ENCODE results near the gene EHMT1. TPM values are rescaled to one million over a fixed set of nuclear protein-coding genes. Genes with fewer than 3 reads are reported as not detected.

EHMT1 gene
- polyA plus RNA-seq, 1 of the 3 experiments (the other 2 are of a cell fraction): 39.5 TPM

DNA sequence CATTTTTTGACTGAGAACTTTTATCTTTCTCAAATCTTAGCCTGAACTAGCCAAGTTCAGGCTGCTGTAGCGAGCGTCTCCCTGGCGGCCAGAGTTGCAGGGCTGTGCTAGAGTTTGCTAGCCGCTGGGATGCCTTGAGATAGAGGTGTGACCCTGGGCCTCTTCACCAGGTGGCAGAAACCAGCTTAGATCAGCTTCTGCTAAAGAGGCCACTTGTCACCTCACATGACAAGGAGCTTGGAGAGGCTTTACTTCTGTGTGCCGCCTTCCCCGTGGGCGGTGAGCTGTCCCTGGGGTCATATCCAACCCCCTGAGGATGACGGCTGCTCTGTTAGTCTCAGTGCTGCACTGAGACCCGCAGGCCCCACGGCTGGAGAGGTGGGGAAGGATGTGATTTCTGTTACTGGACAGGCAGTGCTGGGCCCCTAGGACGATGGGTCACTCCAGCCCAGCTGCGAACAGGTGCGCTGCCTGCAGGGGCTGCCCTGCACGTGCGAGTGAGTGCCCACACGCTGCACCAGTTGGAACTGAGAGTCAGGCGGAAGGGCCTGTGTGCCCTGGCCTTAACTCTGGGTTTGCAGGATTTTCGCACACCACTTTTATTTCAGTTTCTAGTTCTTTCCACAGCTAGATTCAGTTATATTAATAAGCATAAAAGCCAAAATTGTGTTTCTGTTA lies 63.8 kb downstream of the EHMT1 start:
- Histone ChIP-seq H3K9me3 (no peaks in the 10 kb centered on the region), H2AFZ (ENCODE audit: low read depth) (no peak overlapping the region), H3K27me3 (ENCODE audit: insufficient read depth) (no peaks in the 10 kb centered on the region), H3K4me2 (no peak overlapping the region), H3K4me1 (ENCODE audit: control insufficient read depth in 1 of 2, insufficient read depth in 2 of 2, low read depth in 1 of 2, low read length in 1 of 2) (peaks cover 5 to 6% of the 10 kb centered on the region in 2 experiments; a peak in 1 of 4 replicates), H3F3A (replicated peaks; ENCODE audit: insufficient read depth) (no peaks in the 10 kb centered on the region), H3K9ac (no peak overlapping the region), H3K9me2 (no peaks in the 10 kb centered on the region), H4K20me1 (ENCODE audit: insufficient read depth) (peaks cover 85% of the 10 kb centered on the region), H3K36me3 (replicated peaks in 1 of 2; ENCODE audit: control insufficient read depth in 1 of 2, insufficient read depth in 2 of 2, low read length in 1 of 2) (peaks cover 5 to 10% of the 10 kb centered on the region in 2 experiments), H3K27ac (ENCODE audit: low read depth in 2 of 2, low read length in 1 of 2) (no peak overlapping the region), H3K79me2 (ENCODE audit: insufficient read depth) (peaks cover 100% of the 10 kb centered on the region), H3K4me3 (ENCODE audit: low read depth in 2 of 2, low read length in 1 of 2) (no peak overlapping the region)
- POLR2A ChIA-PET: no interaction called here
- CTCF ChIA-PET: interaction anchor here (1.1 to 3.6 kb wide), 4 partner anchors 10 to 19 kb away, joined by 3 to 14 read pairs (median 4); no protein-coding TSS in a partner anchor
- no peak for DNase-seq
- 91% methylated on average over 17 of the region's 18 CpGs for WGBS (ENCODE audit: low lambda C conversion rate)
- TF ChIP-seq NRF1 (IDR thresholded peaks at IDR 0.05; ENCODE audit: low read depth, low read length) (no peak), POLR2AphosphoS5 (IDR thresholded peaks at IDR 0.05; ENCODE audit: low read depth, low read length) (no peak), TEAD4 (IDR thresholded peaks at IDR 0.05; ENCODE audit: borderline replicate concordance, insufficient read depth) (no peak), GATA2 (CRISPR knock-in tag; IDR thresholded peaks at IDR 0.05) (no peak), TAF1 (IDR thresholded peaks at IDR 0.05; ENCODE audit: borderline replicate concordance, low read depth, low read length) (no peak), FOSL2 (IDR thresholded peaks at IDR 0.05; ENCODE audit: borderline replicate concordance, low read depth) (no peak), SMC3 (IDR thresholded peaks at IDR 0.05; ENCODE audit: low read depth, low read length) (no peak), RFX5 (IDR thresholded peaks at IDR 0.05; ENCODE audit: low read length) (no peak), MEF2A (IDR thresholded peaks at IDR 0.05; ENCODE audit: borderline replicate concordance, low read depth) (no peak), CTCF (IDR thresholded peaks at IDR 0.05) (no peak), FOXM1 (IDR thresholded peaks at IDR 0.05; ENCODE audit: low read depth) (no peak), EZH2phosphoT487 (IDR thresholded peaks at IDR 0.05; ENCODE audit: borderline replicate concordance, low read depth) (no peak), NFIC (IDR thresholded peaks at IDR 0.05; ENCODE audit: borderline replicate concordance) (no peak), JUND (IDR thresholded peaks at IDR 0.05) (no peak), CHD2 (IDR thresholded peaks at IDR 0.05; ENCODE audit: low read length, partially characterized antibody) (no peak), GABPA (IDR thresholded peaks at IDR 0.05; ENCODE audit: low read depth) (no peak), YY1 (IDR thresholded peaks at IDR 0.05; ENCODE audit: low read depth) (no peak)
- TF ChIP-seq, protein P1, sequence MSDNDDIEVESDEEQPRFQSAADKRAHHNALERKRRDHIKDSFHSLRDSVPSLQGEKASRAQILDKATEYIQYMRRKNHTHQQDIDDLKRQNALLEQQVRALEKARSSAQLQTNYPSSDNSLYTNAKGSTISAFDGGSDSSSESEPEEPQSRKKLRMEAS (IDR thresholded peaks at IDR 0.05; ENCODE audit: low read depth): no peak
- TF ChIP-seq, protein P2, sequence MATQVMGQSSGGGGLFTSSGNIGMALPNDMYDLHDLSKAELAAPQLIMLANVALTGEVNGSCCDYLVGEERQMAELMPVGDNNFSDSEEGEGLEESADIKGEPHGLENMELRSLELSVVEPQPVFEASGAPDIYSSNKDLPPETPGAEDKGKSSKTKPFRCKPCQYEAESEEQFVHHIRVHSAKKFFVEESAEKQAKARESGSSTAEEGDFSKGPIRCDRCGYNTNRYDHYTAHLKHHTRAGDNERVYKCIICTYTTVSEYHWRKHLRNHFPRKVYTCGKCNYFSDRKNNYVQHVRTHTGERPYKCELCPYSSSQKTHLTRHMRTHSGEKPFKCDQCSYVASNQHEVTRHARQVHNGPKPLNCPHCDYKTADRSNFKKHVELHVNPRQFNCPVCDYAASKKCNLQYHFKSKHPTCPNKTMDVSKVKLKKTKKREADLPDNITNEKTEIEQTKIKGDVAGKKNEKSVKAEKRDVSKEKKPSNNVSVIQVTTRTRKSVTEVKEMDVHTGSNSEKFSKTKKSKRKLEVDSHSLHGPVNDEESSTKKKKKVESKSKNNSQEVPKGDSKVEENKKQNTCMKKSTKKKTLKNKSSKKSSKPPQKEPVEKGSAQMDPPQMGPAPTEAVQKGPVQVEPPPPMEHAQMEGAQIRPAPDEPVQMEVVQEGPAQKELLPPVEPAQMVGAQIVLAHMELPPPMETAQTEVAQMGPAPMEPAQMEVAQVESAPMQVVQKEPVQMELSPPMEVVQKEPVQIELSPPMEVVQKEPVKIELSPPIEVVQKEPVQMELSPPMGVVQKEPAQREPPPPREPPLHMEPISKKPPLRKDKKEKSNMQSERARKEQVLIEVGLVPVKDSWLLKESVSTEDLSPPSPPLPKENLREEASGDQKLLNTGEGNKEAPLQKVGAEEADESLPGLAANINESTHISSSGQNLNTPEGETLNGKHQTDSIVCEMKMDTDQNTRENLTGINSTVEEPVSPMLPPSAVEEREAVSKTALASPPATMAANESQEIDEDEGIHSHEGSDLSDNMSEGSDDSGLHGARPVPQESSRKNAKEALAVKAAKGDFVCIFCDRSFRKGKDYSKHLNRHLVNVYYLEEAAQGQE (IDR thresholded peaks at IDR 0.05; ENCODE audit: low read depth, low read length): no peak
- TF ChIP-seq, protein P3, sequence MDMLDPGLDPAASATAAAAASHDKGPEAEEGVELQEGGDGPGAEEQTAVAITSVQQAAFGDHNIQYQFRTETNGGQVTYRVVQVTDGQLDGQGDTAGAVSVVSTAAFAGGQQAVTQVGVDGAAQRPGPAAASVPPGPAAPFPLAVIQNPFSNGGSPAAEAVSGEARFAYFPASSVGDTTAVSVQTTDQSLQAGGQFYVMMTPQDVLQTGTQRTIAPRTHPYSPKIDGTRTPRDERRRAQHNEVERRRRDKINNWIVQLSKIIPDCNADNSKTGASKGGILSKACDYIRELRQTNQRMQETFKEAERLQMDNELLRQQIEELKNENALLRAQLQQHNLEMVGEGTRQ (IDR thresholded peaks at IDR 0.05; ENCODE audit: borderline replicate concordance, low read depth, low read length): no peak
